Stimulated activated CD4-positive, alpha-beta T cell treated with anti-CD3 and anti-CD28 coated beads, Interleukin-2, amount 100 ng/mL, for 24 hours (primary cell): Measurements from ENCODE around the gene CA6.
A peak's percentile ranks its signal among the peaks of the same experiment; 100 is the strongest.
"Not testable (repeated sequence)": the region's sequence is repeated elsewhere in the genome, so short reads cannot be mapped to it uniquely, and the experiment has no call there.

Source experiments
- DNase-seq, 2 donors: peaks; one replicate each; pipeline ENCODE4 v3.0.0-alpha.2; 2020

Gene CA6

DNA sequence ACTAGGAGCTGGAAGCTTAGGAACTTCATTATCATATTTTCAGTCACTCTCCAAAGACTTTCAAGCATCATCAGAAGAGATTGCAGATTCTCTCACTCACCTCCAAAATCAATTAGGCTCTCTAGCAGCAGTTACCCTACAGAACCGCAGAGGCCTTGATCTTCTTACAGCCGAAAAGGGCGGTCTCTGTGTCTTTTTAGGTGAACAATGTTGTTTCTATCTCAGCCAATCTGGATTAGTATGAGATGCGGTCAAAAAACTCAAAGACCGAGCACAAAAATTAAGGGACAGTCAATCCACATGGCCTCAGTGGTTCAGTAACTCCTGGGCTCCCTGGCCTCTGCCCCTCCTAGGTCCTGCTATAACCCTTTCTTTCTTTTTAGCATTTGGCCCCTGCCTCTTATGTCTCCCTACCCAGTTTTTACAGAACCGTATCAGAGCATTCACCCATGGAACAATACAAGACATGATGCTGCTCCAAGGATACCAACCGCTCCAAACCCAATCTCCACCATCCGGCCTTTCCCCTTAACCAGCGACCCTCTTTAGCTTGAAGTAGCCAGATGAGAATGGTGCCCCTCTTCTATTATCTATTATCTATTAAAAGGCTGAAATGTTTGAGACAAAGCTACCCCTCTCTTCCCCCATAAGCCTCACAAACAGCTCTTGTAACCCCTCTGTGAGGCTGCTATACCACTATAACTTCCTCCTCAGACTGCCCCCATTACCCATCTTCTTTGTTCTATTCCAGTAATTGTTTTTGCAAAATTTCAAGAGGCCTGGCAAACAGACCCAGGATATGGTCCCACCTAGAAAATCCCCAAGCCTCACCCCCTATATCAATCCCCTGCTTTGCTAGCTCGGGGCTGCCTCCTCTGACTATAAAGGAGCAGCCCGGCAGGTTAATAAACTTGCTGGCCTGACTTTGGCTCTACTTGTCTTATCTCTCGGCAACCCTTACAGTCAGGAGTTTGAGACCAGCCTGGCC lies 18.7 kb upstream of the CA6 start:
- DNase-seq, result no peak

DNA sequence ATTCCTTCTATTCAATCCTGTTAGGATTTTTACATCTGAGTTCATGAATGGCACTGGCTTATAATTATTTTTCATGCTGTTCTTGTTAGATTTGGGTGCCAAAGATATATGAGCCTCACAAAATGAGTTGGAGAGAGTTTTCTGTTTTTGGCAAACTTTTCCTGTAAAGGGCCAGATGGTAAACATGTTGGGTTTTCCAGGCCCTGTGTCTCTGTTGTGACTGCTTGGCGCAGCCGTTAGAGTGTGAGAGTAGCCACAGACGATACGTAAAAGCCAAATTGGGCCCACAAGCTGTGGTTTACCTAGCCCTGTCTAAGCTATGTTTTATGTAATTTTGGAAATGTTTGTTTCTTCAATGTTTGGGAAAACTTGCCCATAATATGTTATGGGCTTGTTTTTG lies 15.6 kb upstream of the CA6 start:
- DNase-seq, result no peak

DNA sequence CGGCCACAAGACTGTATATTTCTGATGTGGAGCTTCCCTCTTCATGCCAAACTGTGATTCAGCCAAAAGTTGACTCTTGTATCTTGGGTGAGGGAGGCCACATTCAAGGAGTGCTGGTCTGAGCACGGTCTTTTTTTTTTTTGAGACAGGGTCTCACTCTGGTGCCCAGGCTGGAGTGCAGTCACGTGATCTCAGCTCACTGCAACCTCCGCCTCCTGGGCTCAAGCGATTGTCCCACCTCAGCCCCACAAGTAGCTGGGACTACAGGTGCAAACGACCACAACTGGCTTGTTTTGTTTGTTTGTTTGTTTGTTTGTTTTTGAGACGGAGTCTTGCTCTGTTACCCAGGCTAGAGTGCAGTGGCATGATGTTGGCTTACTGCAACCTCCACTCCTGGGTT lies 8.6 kb upstream of the CA6 start:
- DNase-seq, result not testable (repeated sequence)

DNA sequence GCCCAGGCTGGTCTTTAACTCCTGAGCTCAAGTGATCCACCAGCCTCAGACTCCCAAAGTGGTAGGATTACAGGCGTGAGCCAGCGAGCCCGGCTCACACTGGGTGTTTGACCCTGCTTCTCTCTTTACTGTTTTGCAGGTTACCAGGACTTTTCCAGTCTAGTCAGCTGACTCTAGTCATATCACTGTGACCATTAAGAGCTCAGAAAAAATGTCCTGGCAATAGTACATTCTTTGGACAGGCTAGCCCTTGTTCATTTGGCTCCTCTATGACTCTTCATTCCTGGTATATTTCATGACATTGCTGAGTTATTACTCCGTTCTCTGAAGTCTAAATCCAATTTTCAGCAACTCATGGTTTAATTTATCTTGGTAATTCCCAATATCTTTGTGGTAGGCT lies 8.0 kb upstream of the CA6 start:
- DNase-seq, result no peak

DNA sequence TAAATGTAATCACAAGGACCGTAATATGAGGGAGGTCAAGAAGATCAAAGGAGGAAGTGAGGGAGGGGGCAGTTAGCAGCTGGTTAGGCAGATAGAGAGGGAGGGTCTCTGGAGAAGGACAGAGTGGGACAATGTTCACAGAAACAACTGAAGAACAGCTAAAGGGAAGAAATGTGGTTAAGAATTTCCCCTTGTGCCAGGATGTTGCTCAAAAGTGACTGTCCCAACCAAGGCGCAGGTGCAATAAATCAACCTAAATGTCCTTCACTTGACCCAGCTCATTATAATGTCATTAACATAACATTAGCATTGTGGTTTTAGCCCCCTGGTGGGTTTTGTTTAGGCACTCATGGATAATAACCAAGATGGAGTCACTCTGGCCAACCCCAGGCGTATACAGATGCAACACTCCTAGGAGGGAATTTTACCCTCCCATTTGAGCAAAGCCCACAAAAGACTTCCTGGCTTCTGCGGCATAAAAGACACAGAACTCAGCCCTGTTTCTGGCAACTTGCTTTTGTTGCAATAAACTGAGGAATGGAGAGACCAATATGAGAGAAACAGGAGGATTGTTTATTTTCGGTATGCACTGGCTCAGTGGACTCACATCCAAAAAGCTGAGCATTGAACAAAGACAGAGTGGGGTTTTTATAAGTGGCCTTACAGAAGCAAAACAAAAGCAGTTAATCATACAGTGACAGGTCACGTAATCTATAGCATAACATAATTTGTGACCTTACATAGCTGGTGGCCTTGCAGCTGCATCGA lies 7.3 kb upstream of the CA6 start:
- DNase-seq, result no peak

DNA sequence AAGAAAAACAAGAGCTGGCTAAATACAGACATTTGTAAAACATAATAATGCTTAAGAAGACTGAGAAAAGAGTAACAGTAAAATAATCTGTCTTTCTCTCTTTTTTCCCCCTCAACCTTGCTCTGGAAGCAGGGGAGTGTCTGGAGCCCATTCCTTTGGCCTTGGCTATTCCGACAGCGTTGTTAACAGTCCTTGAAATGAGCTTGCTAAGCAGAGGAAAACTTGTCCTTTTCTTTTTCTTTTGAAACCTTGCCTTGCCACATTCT lies 6.7 kb upstream of the CA6 start:
- no peak for DNase-seq

DNA sequence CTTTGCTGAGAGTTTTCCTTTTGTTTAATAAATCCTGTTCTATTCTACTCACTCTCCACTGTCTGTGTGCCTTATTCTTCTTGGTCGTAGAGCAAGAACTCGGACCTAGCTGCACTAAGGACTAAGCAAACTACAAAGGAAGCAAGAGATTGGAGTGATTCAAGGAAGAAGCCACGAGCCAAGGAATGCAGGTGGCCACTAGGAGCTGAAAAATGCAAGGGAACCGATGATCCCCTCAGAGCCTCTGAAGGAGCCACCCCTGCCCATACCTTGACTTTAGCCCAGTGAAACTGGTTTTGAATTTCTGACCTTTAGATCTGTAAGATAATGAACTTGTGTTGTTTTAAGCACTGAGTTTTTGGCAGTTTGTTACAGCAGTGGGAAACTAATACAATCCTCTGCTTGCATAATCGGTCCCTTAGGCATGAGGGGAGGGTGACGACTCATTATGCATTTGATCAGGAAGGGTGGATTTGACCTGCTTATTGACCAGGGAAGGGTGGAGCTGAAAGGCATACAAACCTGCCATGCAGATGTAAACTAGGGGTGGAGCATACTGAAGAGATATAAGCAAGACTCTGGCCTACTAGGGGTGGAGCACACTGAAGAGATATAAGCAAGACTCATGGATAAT lies 6.2 kb upstream of the CA6 start:
- no peak for DNase-seq

DNA sequence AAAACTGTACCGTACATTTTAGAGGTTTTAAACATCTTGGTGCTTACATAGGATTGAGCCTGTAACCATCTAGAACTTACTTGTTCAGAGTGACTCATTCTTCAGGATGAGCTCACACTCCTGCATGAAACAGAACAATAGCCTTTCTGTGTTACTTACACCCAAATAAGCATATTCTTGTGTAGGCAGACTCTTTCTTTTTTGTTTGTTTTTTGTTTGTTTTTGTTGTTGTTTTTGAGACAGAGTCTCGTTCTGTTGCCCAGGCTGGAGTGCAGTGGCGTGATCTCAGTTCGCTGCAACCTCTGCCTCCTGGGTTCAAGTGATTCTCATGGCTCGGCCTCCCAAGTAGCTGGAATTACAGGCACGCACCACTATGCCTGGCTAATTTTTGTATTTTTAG lies 3.8 kb upstream of the CA6 start:
- DNase-seq, result no peak

DNA sequence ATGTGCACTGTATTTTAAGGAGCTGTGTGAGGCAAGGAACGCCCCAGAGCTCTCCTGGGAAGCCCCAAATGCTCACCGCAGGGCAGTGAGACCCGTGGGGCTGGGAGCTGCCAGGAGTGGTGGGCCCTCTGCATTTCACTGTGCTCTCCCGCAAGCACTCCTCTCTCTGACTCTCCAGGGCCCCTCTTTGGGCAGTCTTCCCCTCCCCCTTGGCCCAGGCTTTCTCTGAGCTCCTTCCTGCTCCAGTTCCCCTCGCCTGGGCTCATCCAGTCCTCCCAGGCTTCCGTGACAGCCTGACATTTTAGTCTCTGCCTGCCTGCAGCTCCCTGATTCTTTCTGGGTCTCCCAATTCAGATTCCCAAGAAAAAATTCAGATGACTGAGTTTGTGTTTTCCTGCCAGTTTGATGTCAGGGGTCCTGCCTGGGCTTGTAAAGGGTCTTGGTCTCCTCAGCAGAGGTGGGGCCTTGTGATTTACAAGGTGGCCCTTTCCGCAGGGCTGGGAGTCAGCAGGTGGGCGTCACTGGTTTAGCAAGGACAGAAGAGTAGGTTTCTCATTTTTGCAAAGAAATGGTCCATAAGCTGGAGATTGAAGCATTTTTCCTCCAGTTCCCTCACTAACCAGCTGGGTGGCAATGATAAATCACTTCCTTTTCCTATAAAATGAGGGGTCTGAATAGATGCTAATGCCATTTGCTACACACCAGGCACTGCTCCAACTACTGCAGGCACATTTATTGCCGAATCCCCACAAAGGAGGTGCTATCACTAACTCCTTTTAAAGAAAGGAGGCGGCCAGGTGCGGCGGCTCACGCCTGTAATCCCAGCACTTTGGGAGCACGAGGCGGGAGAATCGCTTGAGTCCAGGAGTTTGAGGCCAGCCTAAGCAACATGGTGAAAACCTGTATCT lies 1.9 kb upstream of the CA6 start:
- DNase-seq, result no peak

DNA sequence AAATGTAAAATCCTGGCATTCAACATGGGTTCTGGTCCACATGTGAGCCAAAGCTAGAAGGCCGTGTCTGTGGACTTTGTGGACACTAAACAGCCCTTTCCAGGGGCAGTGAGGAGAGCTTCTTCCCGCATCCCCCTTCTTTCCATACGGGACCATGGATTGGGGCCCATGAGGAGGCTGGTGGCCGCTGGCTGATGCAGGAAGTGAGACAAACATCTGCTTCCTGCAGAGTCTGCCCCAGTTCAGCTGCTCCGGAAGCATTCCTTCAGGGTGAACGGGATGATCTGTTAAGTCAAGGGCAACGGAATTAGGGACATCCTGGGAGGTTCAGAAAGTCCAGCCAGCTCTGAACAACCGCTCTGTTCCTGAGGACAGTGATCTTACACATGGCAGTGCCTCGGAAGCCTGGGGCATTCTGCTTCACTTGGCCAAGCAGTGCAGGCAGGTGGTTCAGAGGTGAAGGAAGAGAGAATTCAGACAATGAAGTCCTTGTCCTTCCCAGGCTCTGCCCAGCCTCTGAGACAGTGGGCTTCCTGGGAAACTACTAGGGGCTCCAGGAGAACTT lies 1.5 kb downstream of the CA6 start:
- peak; percentile 31 to 33 for DNase-seq

DNA sequence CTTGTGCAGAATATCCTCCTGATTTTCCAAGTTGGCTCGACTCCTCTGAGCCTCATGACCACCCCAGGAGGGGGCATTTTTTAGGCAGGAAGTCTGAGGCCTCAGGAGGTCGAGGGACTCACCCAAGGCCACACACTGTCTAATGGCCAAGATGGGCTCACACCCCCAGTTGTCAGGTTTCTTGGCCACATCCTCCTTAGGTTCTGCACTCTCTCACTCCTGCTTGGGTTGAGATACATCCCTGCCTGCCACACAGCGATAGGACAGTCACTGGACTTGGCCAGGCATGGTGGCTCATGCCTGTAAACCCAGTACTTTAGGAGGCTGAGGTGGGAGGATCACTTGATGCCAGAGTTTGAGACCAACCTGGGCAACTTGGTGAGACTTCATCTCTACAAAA lies 4.6 kb downstream of the CA6 start:
- no peak for DNase-seq

DNA sequence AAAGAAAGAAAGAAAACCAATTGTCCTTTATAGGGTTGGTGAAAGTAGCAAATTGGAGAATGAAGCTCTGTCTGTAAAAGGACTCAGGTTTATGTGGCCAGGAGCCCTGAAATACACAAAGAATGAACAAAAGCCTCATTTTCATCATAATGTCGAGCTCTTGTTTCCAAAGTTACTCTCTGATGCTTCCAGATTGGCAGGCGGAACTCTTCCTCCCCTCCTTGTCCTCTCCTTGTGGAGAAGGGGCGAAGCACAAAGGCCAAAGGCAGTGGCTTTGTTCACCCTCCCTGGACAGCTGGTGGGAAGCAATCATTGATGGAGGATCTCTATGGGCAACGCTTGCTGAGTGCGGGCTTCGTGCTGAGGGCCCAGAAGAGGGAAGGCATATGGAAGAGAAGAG lies 5.6 kb downstream of the CA6 start:
- no peak for DNase-seq

DNA sequence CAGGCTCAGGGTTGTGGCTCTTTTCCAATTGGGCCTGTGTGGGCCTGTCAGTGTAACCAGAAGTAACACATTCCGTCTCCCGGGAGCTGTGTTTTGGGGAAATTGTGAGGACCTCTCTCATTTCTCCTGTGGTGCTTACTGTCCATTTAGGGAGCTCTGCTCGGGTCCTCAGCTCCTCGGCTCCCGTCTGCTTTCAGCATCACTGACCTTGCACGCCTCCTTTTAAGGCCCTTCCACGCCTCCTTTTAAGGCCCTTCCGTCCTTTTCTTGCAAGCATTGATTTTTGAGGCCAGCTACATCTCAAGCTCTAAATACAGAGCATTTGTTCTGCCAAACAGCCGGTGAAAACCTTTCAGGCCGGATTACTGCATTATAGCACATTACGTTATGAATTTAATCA lies 9.7 kb downstream of the CA6 start:
- DNase-seq, result no peak

DNA sequence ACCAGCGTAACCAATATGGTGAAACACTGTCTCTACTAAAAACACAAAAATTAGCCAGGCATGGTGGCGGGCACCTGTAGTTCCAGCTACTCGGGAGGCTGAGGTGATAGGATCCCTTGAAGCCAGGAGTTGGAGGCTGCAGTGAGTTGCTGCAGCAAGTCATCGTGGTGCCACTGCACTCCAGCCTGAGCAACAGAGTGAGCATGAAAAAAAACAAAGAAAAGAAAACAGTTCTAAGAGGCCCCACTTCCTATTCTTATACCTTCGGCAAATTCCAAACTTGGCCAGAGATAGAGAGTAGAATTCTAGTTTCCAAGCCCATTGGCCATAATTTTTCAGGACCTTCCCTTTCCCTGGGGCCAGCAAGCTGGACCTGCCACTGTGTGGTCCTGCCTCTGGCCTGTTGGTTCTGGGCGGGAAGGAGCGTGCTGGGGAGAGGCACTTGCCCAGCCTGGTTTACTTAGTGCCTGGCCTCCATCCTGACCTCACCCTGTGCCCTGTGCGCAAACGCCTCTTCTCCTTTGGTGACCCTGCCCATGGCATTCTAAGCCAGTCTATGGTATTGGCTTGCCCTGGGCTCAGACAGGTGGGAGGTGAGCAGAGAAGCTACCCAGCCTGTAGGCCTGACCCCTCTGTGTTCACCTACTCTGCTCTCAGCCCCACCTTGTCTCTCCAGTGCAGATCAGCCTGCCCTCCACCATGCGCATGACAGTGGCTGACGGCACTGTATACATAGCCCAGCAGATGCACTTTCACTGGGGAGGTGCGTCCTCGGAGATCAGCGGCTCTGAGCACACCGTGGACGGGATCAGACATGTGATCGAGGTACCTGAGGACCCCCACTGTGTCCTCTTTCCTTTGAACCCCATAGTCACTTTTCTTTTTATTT lies 11.0 kb downstream of the CA6 start:
- no peak for DNase-seq

DNA sequence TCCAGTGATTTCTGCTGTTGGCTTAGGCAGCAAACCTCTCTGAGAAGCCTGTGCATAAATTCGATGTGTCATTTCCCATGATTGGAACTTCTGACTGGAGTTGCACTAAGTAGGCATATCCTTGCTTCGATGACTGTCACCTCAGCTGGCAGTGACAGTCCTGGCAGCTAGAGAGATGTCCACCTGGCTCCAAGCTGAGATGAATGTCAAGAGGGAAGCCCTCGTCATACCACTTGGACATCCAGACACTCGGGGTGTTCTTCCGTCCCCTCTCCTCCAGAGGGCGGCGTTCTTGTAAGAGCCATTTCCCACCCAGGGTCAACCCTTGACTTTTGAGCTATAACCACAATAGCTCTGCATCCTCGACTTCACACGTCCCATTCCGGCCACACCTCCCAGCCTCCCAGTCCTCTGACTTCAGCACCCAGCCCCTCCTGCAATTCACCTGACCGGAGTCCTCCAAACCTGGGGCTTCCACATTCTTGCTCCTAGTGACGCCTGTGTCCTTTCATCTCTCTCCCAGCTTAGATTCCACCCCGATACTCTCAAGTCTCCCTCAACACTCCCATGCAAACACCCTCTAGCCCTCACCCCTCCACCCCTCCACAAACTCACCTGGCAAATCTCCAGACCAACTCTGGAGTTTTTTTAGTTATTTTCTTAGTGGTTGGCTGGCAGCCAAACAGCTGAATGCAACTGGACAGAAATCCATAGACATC lies 17.3 kb downstream of the CA6 start:
- peak; percentile 52 to 57 for DNase-seq

DNA sequence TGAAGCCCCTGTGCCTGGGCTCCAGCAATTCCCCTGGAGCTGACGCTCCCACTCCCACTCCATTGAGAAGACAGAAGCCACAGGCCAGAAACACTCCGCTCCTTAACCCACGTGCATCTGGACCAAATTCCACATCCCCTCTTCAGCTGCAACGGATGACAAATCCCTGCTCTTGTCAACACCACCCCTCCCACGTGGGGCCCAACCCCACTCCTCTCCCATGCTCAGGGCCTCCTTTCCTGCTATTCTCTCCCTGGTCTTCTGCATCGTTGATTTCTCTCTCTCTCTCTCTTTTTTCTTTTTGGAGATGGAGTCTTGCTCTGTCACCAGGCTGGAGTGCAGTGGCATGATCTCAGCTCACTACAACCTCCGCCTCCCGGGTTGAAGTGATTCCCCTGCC lies 18.3 kb downstream of the CA6 start:
- DNase-seq, result no peak

DNA sequence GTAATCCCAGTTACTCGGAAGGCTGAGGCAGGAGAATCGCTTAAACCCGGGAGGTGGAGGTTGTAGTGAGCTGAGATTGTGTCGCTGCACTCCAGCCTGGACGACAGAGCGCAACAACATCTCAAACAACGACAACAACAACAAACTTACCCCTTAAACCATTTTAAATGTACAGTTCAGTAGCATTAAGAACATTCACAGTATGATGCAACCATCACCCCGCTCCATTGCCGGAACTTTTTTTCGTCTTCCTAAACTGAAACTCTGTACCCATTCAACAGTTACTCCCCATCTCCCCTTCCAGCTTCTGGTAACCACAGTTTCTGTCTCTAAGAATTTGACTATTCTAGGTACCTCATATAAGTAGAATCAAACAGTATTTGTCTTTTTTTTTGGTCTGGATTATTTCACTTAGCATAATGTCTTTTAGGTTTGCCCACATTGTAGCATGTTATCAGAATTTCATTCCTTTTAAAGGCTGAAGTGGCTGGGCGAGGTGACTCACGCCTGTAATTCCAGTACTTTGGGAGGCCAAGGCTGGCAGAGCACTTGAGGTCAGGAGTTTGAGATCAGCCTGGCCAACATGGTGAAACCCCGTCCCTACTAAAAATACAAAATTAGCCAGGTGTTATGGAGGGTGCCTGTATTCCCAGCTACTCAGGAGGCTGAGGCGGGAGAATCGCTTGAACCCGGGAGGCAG lies 19.6 kb downstream of the CA6 start:
- DNase-seq, result no peak

DNA sequence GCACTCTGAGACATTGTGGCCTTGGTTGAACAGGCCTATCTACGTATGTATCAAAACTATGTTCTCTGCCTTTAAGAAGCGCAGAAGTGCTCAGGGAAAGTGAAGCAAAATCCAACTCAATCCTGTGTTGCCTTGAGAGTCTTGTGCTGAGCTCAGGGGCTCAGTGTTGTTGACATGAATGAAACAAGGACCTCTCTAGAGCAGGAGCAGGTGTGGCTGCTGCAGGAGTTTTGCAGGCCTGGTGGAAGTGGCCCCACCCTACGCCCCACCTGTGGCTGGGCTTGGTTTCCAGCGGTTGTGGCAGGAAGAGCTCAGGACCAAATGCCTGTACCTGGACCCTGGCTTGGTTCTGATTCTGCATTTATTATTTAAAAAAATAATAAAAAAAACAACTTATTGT lies 20.9 kb downstream of the CA6 start:
- no peak for DNase-seq

DNA sequence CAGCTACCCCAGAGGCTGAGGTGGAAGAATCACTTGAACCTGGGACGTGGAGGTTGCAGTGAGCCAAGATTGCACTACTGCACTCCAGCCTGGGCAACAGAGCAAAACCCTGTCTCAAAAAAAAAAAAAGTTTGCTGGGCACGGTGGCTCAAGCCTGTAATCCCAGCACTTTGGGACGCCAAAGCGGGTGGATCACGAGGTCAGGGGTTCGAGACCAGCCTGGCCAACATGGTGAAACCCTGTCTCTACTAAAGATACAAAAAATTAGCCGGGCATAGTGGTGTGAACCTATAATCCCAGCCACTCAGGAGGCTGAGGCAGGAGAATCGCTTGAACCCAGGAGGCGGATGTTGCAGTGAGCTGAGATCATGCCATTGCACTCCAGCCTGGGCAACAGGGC lies 23.2 kb downstream of the CA6 start:
- not testable (repeated sequence) for DNase-seq

DNA sequence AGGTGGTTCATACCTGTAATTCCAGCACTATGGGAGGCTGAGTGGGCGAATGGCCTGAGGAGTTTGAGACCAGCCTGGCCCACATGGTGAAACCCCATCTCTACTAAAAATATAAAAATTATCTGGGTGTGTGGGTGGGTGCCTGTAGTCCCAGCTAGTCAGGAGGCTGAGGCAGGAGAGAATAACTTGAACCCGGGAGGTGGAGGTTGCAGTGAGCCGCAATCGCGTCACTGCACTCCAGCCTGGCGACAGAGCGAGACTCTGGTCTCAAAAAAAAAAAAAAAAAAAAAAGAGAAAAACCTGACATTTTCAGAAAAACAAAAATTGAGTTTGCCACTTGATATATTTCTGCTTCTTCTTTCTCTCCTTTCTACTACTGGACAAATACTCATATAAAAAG lies 24.3 kb downstream of the CA6 start:
- no peak for DNase-seq
